NT2/D1 (cell line): ENCODE measurements around the gene GLYR1.

Experiments used
- SUZ12 ChIP-seq: IDR thresholded peaks from 2 replicates; pipeline ENCODE4 v1.6.1; 2011; ENCODE audit not compliant: insufficient read length, insufficient read depth; ENCODE audit errors: extremely low read depth
- YY1 ChIP-seq: IDR thresholded peaks from 2 replicates; pipeline ENCODE4 v1.6.1; 2011; ENCODE audit not compliant: insufficient read length, insufficient read depth

DNA sequence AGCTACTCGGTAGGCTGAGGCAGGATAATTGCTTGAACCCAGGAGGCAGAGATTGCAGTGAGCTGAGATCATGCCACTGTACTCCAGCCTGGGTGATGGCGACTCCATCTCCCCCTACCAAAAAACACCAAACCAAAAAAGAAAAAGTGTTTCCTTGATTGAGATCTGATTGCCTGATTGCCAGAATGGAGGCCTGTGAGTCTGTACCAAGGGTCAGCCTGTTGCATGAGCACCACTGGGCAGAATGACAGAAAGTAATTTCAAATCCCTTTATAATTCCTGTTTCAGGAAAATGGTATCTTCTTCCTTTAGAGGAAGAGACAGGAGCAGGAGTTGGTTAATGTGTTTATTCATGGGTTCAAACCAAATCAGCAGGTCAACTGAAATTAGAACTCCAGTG lies 8.7 kb upstream of the GLYR1 start:
- TF ChIP-seq YY1 (no peak), SUZ12 (no peak)
